Left renal pelvis (tissue), 4 donors: ENCODE data around the gene DBI. TPM values are rescaled to one million over a fixed set of nuclear protein-coding genes. Genes with fewer than 3 reads are reported as not detected.

Experiments
- DNase-seq, 4 donors: peaks; one replicate each; pipeline ENCODE4 v3.0.0-alpha.2; 2013; ENCODE audit warnings: low read depth in 4 of 4, low spot score in 3 of 4
- polyA plus RNA-seq, 4 donors: library from polyadenylated mRNA; unstranded; fragments of 120-200 nt; gene quantifications; one replicate each; pipeline ENCODE4 v1.2.1, GENCODE V29; 2013; ENCODE audit not compliant: insufficient read length in 4 of 4

The DBI gene
- polyA plus RNA-seq = 100 to 1,000 TPM; 102 to 271 (median 257) TPM

GRCh38 chr2:119366649-119367471, at the start of gene DBI, which contains the start of gene C2orf76:
Gene DBI, plus strand, starts transcription at chr2:119366977. Its CDS starts 75 bp downstream, at chr2:119367052.
Gene C2orf76, minus strand, starts transcription at chr2:119366834. Its CDS starts 26,875 bp downstream, at chr2:119339959.
- DNase-seq = peak; percentile 85 to 90 (median 86)

DNA sequence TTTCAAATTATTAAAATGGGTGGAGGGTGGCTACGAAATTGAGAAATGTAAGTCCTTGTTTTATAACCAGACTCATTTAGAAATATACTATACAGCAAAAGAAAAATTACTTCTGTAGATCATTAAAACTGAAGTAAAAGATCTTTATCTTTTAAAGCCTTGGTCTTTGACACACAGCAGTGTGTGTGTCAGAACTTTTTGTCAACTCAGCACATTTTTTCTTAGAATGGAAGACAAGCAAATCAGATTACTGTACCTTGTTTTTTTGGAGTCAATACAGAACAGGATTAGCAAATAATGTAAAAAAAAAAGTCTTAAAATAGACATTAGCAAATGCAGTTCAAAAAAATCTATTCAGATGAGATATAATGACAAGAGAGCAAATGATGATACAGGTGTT, 49.2 kb upstream of the DBI start:
- DNase-seq = no peak

GRCh38 chr2:119319593-119319992, 47.2 kb upstream of the DBI start:
- DNase-seq = no peak

GRCh38 chr2:119323459-119323858, 43.3 kb upstream of the DBI start:
- DNase-seq = no peak

DNA sequence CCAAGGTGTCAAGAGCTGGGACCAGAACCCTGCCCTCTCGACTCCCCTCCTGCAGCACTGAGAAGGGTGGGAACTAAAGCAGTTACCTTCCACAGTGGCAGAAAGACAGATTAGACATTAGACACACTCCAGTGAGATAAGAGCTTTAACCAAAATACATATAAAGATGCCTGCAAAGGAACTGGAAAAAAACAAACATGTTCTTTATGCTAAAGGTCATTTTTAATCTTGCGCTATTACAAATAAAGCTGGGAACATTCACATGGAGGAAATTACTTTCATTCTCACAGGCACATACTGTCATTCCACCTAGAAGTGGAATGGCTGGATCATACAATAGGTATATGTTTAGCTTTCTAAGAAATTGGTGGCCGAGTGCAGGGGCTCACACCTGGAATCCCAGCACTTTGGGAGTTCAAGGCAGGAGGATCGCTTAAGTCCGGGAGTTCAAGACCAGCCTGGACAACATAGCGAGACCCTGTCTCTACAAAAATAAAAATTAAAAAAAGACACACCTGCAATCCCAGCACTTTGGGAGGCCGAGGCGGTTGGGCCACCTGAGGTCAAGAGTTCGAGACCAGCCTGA, 42.0 kb upstream of the DBI start:
- no peak for DNase-seq

- no peak for DNase-seq
These were observed 39.8 kb upstream of the DBI start for GRCh38 chr2:119326938-119327337.

DNA sequence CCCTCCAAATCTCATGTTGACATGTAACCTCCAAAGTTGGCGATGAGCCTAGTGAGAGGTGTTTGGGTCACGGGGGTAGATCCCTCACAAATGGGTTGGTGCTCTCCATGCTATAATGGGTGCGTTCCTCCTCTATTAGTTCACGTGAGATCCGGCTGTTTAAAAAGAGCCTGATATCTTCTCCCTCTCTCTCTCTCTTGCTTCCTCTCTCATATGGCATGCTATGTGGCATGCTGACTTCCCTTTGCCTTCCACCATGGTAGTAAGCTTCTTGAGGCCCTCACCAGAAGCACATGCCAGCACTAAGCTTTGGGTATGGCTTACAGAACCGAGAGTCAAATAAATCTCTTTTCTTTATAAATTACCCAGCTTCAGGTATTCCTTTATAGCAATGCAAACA, 39.3 kb upstream of the DBI start:
- no peak for DNase-seq

DNA sequence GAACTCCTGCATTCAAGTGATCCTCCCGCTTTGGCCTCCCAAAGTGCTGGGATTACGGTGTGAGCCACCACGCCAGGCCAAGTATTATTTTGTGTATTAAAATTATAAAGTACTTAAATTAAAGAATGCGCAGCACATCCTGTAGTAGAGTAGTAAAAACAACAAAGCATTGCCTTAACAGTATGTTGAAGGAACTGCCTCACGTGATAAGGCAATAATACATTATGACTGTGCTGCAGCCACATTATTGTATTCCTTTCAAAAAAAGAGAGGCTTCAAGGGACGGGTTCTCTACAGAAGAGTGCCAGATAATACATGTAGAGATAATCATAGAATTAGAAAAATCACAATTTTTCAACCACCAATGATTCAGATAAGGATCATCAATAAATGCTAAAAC, 33.8 kb upstream of the DBI start:
- DNase-seq = no peak

DNA sequence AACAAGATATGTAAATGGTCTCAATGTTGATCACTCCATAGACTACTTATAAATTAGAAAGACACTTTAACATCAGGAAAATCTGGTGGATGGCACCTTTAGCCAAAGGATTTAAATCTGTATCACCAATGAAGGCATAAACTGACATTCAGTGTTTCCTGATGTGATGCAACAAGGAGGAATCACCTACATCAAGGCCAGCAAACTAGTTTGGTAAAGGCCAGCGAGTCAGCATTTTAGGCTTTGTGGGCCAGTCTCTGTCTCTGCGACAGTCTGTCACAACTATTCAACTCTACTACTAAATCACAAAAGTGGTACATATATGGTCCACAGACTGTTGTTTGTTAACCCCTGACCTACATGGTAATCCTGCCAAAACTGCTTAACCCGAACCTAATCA, 33.4 kb upstream of the DBI start:
- DNase-seq = no peak

DNA sequence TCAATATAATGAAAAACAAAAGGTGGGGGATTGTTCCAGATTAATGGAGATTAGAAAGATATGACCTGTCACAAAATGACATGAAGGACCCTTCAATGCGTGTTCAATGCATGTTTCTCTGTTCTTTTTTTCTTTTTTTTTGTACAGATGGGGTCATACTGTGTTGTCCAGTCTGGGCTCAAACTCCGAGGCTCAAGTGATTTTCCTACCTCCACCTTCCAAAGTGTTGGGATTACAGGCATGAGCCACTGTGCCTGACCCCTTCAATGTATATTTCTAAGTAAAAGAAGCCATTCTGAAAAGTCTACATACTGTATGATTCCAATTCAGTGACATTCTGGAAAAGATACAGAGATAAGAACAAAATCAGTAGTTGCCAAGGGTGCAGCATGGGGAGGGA, 32.9 kb upstream of the DBI start:
- no peak for DNase-seq

DNA sequence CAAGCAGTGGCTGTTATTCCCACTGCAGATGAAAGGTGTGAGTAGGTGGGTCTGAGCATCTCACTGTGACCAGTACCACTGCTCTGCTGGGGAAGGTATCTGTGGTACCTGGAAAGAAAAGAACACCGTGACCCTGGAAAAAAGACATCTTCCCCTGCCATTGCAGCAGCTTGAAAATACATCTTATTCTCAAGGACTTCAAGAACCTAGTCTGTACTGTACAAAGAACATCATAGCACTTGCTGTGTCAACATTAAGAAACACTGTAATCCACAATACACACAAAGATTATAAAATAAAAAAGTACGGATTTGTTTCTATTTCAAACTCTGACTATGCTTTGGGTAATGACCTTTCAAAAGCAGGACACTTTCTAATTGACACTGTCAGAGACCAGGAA, 29.0 kb upstream of the DBI start:
- no peak for DNase-seq

- peak in 1 of 4 donors; percentile 11 for DNase-seq
These were observed 28.5 kb upstream of the DBI start for GRCh38 chr2:119338272-119338671.

- no peak for DNase-seq
These were observed 27.8 kb upstream of the DBI start for GRCh38 chr2:119338826-119339561.

DNA sequence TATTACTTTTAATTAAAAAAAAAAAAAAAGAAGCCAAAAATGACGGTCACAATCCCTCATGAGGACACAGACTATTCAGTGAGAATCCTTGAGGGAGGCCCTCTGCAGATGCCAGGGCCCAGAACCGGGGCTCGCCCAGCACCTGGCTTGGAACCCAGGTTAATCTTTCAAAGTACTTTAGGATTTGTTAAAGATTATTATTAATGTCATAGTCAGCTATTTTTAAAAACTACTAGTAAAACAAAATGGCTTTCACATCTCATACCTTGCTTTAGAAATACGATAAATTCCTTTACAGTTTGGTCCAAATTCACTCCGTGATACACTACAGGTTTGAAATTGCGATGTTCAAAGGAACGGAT, 27.2 kb upstream of the DBI start:
- DNase-seq = no peak

GRCh38 chr2:119341684-119342083, 25.1 kb upstream of the DBI start:
- no peak for DNase-seq

DNA sequence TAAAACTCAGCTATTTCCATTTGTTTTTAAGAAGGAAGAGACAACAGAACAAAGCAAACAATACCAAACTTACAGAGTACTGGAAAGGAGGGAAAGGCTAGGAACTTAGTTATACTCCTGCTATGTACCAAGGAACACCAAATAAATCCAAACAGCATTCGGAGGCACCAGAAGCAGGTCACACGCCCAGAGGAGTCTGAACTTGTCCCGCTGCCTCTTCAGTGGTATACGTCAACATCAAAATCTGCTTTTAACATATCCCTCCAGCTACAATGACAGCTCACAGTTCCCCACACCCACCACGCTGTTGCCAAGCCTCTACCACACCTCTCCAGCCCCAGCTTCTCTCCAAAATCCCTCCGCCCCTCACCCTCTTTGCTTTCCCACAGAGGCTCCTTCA, 17.5 kb upstream of the DBI start:
- DNase-seq = no peak

GRCh38 chr2:119350311-119350998, 16.3 kb upstream of the DBI start:
- no peak for DNase-seq

GRCh38 chr2:119352357-119352756, 14.4 kb upstream of the DBI start:
- DNase-seq = no peak

DNA sequence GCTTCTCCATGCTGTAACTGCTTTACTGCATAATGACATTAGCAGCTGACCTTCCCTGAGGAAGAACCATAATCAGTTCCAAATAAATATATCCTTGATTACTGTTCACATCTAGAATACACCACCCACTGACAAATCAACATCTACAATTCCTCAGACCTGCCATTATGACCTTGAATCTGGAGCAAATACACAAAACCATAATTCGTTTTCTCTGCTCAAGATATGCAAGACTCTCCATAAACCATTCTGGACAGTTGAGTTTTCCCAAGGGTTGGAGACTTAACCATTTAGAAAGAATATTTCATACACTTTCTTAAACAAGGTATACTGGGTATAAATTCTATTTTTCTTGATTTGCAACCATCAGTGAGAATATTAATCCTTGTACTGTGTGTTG, 11.9 kb upstream of the DBI start:
- DNase-seq = no peak

- DNase-seq = no peak
These were observed 7.0 kb upstream of the DBI start for GRCh38 chr2:119359774-119360173.

DNA sequence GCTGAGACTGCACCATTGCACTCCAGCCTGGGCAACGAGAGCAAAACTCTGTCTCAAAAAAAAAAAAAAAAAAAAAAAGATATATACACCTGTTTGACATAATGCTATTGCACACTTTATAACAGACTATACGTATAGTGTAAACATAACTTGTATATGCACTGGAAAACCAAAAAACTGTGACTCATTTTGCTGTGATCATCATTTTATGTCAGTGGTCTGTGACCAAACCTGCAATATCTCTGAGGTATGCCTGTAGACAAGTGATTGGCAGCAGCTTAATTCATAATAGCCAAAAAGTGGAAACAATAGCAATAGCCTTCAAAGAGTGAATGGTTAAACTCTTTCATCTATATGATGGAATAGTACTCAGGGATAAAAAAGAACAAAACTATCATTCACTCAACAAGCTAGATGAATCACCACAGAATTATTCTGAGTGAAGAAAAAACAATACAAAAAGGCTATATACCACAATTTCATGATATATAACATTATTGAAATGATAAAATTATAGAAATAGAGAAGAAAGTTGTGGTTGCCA, 6.3 kb upstream of the DBI start:
- no peak for DNase-seq
